ENCODE data around the gene PGGHG.

GRCh38 chr11:281486-282161 is 7.3 kb upstream of the PGGHG start:
- TF ChIP-seq, protein P1, sequence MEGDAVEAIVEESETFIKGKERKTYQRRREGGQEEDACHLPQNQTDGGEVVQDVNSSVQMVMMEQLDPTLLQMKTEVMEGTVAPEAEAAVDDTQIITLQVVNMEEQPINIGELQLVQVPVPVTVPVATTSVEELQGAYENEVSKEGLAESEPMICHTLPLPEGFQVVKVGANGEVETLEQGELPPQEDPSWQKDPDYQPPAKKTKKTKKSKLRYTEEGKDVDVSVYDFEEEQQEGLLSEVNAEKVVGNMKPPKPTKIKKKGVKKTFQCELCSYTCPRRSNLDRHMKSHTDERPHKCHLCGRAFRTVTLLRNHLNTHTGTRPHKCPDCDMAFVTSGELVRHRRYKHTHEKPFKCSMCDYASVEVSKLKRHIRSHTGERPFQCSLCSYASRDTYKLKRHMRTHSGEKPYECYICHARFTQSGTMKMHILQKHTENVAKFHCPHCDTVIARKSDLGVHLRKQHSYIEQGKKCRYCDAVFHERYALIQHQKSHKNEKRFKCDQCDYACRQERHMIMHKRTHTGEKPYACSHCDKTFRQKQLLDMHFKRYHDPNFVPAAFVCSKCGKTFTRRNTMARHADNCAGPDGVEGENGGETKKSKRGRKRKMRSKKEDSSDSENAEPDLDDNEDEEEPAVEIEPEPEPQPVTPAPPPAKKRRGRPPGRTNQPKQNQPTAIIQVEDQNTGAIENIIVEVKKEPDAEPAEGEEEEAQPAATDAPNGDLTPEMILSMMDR (IDR thresholded peaks at IDR 0.05 in 2 of 3, conservative IDR thresholded peaks at IDR 0.05 in 1 of 3; ENCODE audit: control insufficient read depth in 2 of 3, extremely low read depth in 1 of 3, insufficient read depth in 1 of 3, low read depth in 3 of 3, low read length in 3 of 3): no peak
- TF ChIP-seq, protein P2, sequence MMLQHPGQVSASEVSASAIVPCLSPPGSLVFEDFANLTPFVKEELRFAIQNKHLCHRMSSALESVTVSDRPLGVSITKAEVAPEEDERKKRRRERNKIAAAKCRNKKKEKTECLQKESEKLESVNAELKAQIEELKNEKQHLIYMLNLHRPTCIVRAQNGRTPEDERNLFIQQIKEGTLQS (IDR thresholded peaks at IDR 0.05; ENCODE audit: borderline replicate concordance, extremely low read depth, low read depth, low read length): no peak
- TF ChIP-seq TAF1 (IDR thresholded peaks at IDR 0.05; ENCODE audit: borderline replicate concordance, low read depth, low read length) (no peak), ZNF384 (IDR thresholded peaks at IDR 0.05; ENCODE audit: borderline replicate concordance, low read depth, low read length) (no peak)

All from GM12878 (cell line).